Measurements from ENCODE around the gene RBPJL. TPM values are rescaled to one million over a fixed set of nuclear protein-coding genes. Genes with fewer than 3 reads are reported as not detected.

RBPJL gene
- total RNA-seq, 1 donor from 2014 or later, result not detected

DNA sequence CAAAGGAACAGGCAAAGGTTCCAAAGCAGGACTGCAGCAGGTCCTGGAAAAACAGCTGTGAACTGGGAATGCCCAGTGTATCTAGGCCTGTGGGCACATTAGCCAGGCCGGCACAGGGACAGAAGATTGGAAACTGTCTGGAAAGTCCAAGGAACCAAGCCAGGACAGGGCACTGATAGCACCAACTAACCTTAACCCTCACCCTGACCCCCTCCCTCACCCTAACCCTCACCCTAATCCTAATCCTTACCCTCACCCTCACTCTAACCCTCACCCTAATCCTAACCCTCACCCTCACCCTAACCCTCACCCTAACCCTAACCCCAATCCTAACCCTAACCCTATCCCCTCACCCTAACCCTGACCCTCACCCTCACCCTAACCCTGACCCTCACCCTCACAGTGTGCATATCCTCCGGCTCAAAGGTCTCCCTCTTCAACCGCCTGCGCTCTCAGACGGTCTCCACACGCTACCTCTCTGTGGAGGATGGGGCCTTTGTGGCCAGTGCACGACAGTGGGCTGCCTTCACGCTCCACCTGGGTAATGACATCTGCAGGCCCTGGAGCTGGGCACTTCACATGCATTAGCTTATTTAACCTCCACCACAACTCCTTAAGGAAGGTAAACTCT, 6.5 kb downstream of the RBPJL start:
- no peak for DNase-seq (ENCODE audit: low read depth, low spot score)
- Mint-ChIP-seq H3K36me3 (ENCODE audit: low read depth) (no peaks in the 10 kb centered on the region), H3K27me3 (ENCODE audit: low read depth) (peaks cover 30% of the 10 kb centered on the region), H3K27ac (ENCODE audit: unreplicated experiment) (no peak overlapping the region), H3K4me1 (no peaks in the 10 kb centered on the region), H3K9me3 (no peaks in the 10 kb centered on the region), H3K4me3 (no peak overlapping the region)
- no peak for TF ChIP-seq CTCF (conservative IDR thresholded peaks at IDR 0.05)

DNA sequence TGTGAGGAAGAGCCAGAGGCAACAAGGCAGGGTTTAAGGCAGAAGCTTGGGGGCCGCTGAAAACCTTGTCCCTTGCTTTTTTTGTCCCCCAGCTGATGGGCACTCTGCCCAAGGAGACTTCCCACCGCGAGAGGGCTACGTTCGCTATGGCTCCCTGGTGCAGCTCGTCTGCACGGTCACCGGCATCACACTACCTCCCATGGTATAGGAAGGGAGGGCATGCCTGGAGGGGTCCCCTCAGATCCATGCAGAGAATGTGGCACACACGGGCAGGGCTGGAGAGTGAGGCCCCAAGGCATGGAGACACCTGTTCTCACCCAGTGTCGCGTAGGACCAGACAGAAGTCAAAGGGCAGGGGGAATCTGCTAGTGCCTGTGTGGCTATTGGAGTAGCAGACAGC, 7.3 kb downstream of the RBPJL start:
- Mint-ChIP-seq H3K9me3 (no peaks in the 10 kb centered on the region), H3K4me3 (no peak overlapping the region), H3K27ac (ENCODE audit: unreplicated experiment) (no peak overlapping the region), H3K4me1 (no peaks in the 10 kb centered on the region), H3K36me3 (ENCODE audit: low read depth) (no peaks in the 10 kb centered on the region), H3K27me3 (ENCODE audit: low read depth) (peaks cover 30% of the 10 kb centered on the region)
- no peak for DNase-seq (ENCODE audit: low read depth, low spot score)
- no peak for TF ChIP-seq CTCF (conservative IDR thresholded peaks at IDR 0.05)

GRCh38 chr20:45315672-45316071, 9.0 kb downstream of the RBPJL start:
- H3K4me3 Mint-ChIP-seq, result no peak overlapping the region
- no peak overlapping the region for H3K27ac Mint-ChIP-seq (ENCODE audit: unreplicated experiment)
- no peak for TF ChIP-seq CTCF (conservative IDR thresholded peaks at IDR 0.05)
- no peaks in the 10 kb centered on the region for H3K36me3 Mint-ChIP-seq (ENCODE audit: low read depth)
- H3K4me1 Mint-ChIP-seq, result no peaks in the 10 kb centered on the region
- H3K27me3 Mint-ChIP-seq (ENCODE audit: low read depth), result peaks cover 22% of the 10 kb centered on the region
- no peak for DNase-seq (ENCODE audit: low read depth, low spot score)
- H3K9me3 Mint-ChIP-seq, result no peaks in the 10 kb centered on the region

- no peaks in the 10 kb centered on the region for H3K4me1 Mint-ChIP-seq
- no peak overlapping the region for H3K4me3 Mint-ChIP-seq
- H3K9me3 Mint-ChIP-seq, result no peaks in the 10 kb centered on the region
- no peaks in the 10 kb centered on the region for H3K36me3 Mint-ChIP-seq (ENCODE audit: low read depth)
- no peak for TF ChIP-seq CTCF (conservative IDR thresholded peaks at IDR 0.05)
- no peak for DNase-seq (ENCODE audit: low read depth, low spot score)
- H3K27ac Mint-ChIP-seq (ENCODE audit: unreplicated experiment), result no peak overlapping the region
- H3K27me3 Mint-ChIP-seq (ENCODE audit: low read depth), result peaks cover 16% of the 10 kb centered on the region
These were observed 9.8 kb downstream of the RBPJL start for GRCh38 chr20:45316150-45317080.

DNA sequence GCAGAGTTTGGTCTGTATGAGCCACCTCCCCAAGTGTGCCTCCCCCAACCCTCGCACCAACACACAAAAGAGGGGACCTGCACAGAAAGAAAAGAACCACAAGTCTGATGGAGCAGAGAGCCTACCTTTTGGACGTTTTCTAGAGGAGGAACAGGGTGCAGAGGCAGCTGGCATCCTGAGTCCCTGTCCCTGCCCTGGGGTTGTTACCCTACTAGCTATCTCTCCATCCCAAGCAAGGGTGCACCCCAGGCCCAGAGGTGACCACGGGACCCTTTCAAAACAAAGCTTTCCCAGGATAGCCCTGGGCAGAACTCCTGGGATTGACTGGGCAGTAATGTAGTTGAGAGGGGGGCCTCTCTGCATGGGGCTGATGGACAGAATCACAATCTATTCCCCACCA, 11.2 kb downstream of the RBPJL start:
- TF ChIP-seq CTCF (conservative IDR thresholded peaks at IDR 0.05), result no peak
- no peak for DNase-seq (ENCODE audit: low read depth, low spot score)
- Mint-ChIP-seq H3K27me3 (ENCODE audit: low read depth) (peaks cover 13% of the 10 kb centered on the region), H3K4me1 (no peaks in the 10 kb centered on the region), H3K36me3 (ENCODE audit: low read depth) (no peaks in the 10 kb centered on the region), H3K4me3 (no peak overlapping the region), H3K27ac (ENCODE audit: unreplicated experiment) (no peak overlapping the region), H3K9me3 (no peaks in the 10 kb centered on the region)
